ENCODE measurements around the gene ERBB2. TPM values are rescaled to one million over a fixed set of nuclear protein-coding genes. Genes with fewer than 3 reads are reported as not detected.

The ERBB2 gene
- total RNA-seq, 4 donors from 2014 or later = 8.5 to 13.2 (median 12.3) TPM

DNA sequence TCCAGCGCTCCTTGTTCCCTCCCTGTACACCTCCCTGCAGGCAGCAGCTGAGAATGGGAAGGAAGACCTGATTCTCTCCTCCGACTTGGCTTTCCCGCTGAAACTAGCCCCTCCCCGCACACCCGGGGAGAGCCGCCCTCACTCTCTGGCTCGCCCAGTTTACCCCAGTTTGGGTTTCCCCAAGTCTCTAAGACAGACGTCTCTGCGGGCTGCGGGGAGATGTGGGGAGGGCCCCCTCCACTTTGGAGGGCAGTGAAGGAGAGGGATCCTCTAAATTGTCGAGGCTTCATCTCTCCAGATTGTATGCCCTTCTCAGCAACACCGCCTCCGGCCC is 38.7 kb downstream of the ERBB2 start:
- no peak for TF ChIP-seq CTCF (IDR thresholded peaks at IDR 0.05; ENCODE audit: low read depth)

DNA sequence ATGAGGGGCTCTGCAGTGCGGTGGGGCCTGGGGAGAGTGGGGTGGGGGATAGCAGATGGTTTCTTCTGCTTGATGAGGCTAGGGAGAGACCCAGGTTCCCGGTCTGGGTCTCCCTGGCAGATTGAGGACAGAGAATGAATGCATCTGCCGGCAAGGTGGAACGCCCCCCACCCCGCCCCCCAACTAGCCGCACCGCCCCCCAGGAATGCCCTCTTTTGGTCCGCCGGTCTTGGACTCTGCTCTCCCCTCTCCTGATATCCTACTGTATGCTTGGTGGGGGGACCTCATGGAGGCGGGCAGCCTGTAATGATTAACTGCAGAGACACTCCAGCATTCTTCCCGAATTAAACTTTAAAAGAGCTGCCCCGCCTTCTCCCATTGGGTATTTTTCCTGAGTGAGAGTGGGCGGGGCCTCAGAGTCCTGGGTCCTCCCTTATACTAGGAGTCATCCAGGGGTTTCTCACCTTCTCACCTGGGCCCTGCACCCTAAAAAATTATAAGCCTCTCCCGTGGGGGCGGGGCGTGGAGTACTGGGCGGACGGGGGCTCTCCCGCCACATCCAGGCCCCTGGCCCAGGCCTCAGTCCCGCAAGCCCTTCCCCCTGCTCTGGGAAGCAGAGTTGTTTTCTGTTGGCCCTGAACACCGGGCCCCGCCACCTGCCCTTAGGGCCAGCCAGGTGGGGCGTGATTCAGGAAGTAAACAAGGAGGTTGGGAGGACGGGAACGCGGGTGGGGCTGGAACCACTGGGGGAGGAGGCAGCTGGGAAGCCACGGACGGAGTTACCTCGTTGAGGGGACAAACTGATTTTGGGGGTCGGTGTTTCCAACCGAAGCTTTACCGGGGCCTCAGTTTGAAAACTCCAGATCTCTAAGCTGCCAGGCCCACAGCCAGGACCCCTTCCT is 39.4 kb downstream of the ERBB2 start:
- TF ChIP-seq CTCF (IDR thresholded peaks at IDR 0.05; ENCODE audit: low read depth) = no peak

DNA sequence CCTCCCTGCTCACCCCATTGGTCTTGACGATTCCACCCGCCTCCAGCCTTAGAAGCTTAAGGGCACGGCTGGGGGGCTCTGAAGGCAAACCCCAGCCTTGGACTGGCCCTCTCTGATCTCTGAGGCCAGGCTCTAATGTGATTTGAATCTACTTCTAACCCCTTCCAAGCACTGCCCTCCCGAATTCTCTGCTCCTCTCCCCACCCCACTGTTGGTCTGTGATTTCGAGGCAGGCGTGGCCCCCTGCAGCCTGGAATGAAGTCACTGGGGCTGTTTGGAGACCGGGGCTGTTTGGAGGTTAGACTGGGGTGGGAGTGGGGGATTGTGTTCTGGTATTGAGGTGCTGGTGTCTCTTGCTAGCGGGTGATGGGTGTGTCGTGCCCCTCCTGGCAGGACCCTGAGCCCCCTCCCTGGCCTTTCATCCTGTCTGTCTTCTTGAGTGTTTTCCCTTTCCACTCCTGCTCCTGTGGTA is 40.1 kb downstream of the ERBB2 start:
- TF ChIP-seq CTCF (IDR thresholded peaks at IDR 0.05; ENCODE audit: low read depth) = no peak

DNA sequence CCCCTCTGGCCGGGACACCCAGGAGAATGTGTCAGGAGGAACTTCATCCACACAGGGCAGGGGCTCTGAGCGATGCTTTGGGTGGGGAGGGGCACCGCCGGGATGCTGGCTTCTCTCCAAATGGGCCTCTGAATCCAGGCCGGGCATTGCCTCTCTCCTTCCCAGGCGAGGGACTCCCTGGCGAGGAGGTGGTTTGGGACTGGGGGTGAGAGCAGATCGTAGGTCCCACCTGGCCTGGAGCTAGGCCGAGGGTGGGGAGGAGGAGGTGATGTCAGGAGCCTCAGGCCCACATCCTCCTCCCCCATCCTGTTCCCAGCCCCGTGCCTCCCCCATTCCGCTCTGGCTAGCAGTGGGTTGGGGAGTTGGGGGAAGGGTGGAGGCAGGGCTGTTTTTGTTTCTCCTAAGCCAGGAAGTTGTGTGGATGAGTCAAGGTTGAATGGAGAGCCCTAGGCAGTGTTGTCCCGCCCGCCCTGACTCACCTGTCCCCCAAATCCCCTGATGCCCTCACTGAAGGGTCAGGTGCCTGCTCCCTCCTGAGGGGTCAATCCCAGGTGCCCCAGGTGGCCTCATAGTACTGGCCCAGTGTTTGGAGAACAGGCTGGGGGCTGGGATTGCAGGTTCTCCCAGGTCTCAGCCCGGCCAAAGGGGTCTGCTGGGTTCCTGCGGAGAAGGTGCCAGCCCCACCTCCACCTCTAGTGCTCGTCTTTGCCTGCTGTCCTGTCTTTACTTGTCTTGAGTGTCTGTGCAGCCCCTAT is 40.7 kb downstream of the ERBB2 start:
- no peak for TF ChIP-seq CTCF (IDR thresholded peaks at IDR 0.05; ENCODE audit: low read depth)

DNA sequence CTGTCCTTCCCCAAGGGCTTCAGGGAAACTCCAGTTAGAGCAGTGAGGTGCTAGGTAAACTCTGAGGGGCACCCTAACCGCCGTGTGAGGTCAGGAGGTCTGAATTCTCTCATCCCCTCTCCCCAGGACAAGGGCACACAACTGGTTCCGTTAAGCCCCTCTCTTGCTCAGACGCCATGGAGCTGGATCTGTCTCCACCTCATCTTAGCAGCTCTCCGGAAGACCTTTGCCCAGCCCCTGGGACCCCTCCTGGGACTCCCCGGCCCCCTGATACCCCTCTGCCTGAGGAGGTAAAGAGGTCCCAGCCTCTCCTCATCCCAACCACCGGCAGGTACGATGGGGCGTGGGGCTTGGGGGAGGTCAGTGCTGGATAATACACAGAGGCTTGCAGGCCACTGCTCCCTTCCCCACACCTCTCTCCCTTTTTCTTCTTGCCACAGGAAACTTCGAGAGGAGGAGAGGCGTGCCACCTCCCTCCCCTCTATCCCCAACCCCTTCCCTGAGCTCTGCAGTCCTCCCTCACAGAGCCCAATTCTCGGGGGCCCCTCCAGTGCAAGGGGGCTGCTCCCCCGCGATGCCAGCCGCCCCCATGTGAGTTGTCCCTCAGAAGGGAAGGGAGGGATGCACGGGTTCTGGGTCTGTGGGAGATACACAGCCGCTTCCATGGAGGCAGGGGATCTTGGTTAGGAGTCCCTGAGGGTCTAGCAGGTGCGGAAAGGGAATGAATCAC is 42.4 kb downstream of the ERBB2 start:
- no peak for TF ChIP-seq CTCF (IDR thresholded peaks at IDR 0.05; ENCODE audit: low read depth)

DNA sequence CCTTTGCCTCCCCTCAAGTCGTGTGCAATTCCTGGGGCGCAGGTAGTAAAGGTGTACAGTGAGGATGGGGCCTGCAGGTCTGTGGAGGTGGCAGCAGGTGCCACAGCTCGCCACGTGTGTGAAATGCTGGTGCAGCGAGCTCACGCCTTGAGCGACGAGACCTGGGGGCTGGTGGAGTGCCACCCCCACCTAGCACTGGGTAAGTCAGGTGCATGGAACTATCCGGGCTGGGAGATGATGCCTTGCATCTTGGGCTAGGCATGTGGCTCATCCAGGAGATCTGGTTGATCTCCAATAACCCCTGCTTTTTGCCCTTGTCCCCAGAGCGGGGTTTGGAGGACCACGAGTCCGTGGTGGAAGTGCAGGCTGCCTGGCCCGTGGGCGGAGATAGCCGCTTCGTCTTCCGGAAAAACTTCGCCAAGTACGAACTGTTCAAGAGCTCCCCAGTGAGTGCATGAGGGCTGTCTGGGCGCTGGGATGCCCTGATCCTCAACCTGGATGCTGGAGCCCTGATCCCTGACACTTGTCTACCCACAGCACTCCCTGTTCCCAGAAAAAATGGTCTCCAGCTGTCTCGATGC is 43.1 kb downstream of the ERBB2 start:
- no peak for TF ChIP-seq CTCF (IDR thresholded peaks at IDR 0.05; ENCODE audit: low read depth)
